Mammary epithelial cell (primary cell): ENCODE measurements around the gene ADAR.

Experiments used
- CTCF ChIP-seq, 2 donors: IDR thresholded peaks in 1 of 2; conservative IDR thresholded peaks in 1 of 2; 2 replicates each; pipeline ENCODE4 v1.5.1; 2011 to 2012; ENCODE audit warnings: inconsistent platforms in 2 of 2, low read length in 2 of 2, mild to moderate bottlenecking in 2 of 2, control low read depth in 1 of 2, low read depth in 1 of 2; ENCODE audit not compliant: insufficient read depth in 1 of 2; ENCODE audit errors: extremely low read depth in 1 of 2
- EZH2 ChIP-seq: IDR thresholded peaks from 2 replicates; pipeline ENCODE4 v1.6.1; 2012; ENCODE audit warnings: low read length, inconsistent platforms, borderline replicate concordance

GRCh38 chr1:154579374-154579773, 28.6 kb downstream of the ADAR start:
- no peak for TF ChIP-seq CTCF (conservative IDR thresholded peaks at IDR 0.05 in 1 of 2, IDR thresholded peaks at IDR 0.05 in 1 of 2; ENCODE audit: extremely low read depth in 1 of 2, insufficient read depth in 1 of 2, low read depth in 1 of 2, low read length in 2 of 2)
- no peak for TF ChIP-seq EZH2
